ENCODE results near the gene RANBP1. TPM values are rescaled to one million over a fixed set of nuclear protein-coding genes. Genes with fewer than 3 reads are reported as not detected.

Gene RANBP1
- 100 to 1,000 TPM; 446 to 470 TPM for total RNA-seq

- POLR2A ChIA-PET = interaction anchor here (0.9 to 2.8 kb wide), 3 partner anchors 8 to 34 kb away, joined by 3 to 16 read pairs (median 3); no protein-coding TSS in a partner anchor
- CTCF ChIA-PET = interaction anchor here (2.2 to 3.2 kb wide), 2 partner anchors 10 to 14 kb away, joined by 7 to 13 read pairs; no protein-coding TSS in a partner anchor
Measured at GRCh38 chr22:20115691-20116375, at the start of gene RANBP1. Gene RANBP1, plus strand, starts transcription at chr22:20116104. Its CDS starts 81 bp downstream, at chr22:20116185.

- ChIA-PET POLR2A (interaction anchor here (0.7 kb wide), 1 partner anchor 34 kb away, joined by 4 read pairs; no protein-coding TSS in a partner anchor), CTCF (no interaction called here)
Measured at GRCh38 chr22:20066617-20067383, 49.1 kb upstream of the RANBP1 start.

- ChIA-PET CTCF (interaction anchor here (0.8 to 1.1 kb wide), 2 partner anchors 44 to 47 kb away, joined by 3 to 4 read pairs; no protein-coding TSS in a partner anchor), POLR2A (interaction anchor here (0.6 to 0.7 kb wide), 2 partner anchors 16 to 34 kb away, joined by 4 read pairs; no protein-coding TSS in a partner anchor)
Measured at GRCh38 chr22:20067384-20067682, 48.6 kb upstream of the RANBP1 start.

- CTCF ChIA-PET = interaction anchor here (0.7 kb wide), 1 partner anchor 216 kb away, joined by 4 read pairs; no protein-coding TSS in a partner anchor
- POLR2A ChIA-PET = no interaction called here
Measured at GRCh38 chr22:20068640-20069039, 47.3 kb upstream of the RANBP1 start.

GRCh38 chr22:20069331-20070042 lies 46.4 kb upstream of the RANBP1 start:
- CTCF ChIA-PET = no interaction called here
- POLR2A ChIA-PET = no interaction called here

GRCh38 chr22:20071524-20071972 lies 44.4 kb upstream of the RANBP1 start:
- POLR2A ChIA-PET = no interaction called here
- CTCF ChIA-PET = interaction anchor here (0.7 kb wide), 1 partner anchor 143 kb away, joined by 3 read pairs; no protein-coding TSS in a partner anchor

GRCh38 chr22:20076627-20077172 lies 39.2 kb upstream of the RANBP1 start:
- CTCF ChIA-PET = no interaction called here
- POLR2A ChIA-PET = no interaction called here

- ChIA-PET CTCF (interaction anchor here (1.6 kb wide), 1 partner anchor 31 kb away, joined by 4 read pairs; no protein-coding TSS in a partner anchor), POLR2A (interaction anchor here (0.8 kb wide), 1 partner anchor 58 kb away, joined by 3 read pairs; no protein-coding TSS in a partner anchor)
Measured at GRCh38 chr22:20079745-20080444, 36.0 kb upstream of the RANBP1 start, which contains the start of gene DGCR8. Gene DGCR8, plus strand, starts transcription at chr22:20080241. Its CDS starts 5,723 bp downstream, at chr22:20085964.

GRCh38 chr22:20080445-20080775 lies 35.5 kb upstream of the RANBP1 start:
- ChIA-PET POLR2A (no interaction called here), CTCF (no interaction called here)

- ChIA-PET POLR2A (interaction anchor here (1.2 kb wide), 1 partner anchor 35 kb away, joined by 3 read pairs; the partner anchor contains the start of gene RANBP1), CTCF (no interaction called here)
Measured at GRCh38 chr22:20080776-20081654, 34.9 kb upstream of the RANBP1 start.

- ChIA-PET POLR2A (interaction anchor here (0.6 to 1.6 kb wide), 3 partner anchors 16 to 34 kb away, joined by 3 to 7 read pairs (median 4); no protein-coding TSS in a partner anchor), CTCF (interaction anchor here (1.0 to 1.8 kb wide), 4 partner anchors 13 to 29 kb away, joined by 3 to 8 read pairs (median 3); no protein-coding TSS in a partner anchor)
Measured at GRCh38 chr22:20083157-20083890, 32.6 kb upstream of the RANBP1 start.

GRCh38 chr22:20083891-20084546 lies 31.9 kb upstream of the RANBP1 start:
- ChIA-PET POLR2A (interaction anchor here (1.6 kb wide), 1 partner anchor 28 kb away, joined by 7 read pairs; no protein-coding TSS in a partner anchor), CTCF (interaction anchor here (1.0 kb wide), 1 partner anchor 19 kb away, joined by 3 read pairs; no protein-coding TSS in a partner anchor)

- ChIA-PET POLR2A (no interaction called here), CTCF (interaction anchor here (0.7 to 1.5 kb wide), 4 partner anchors 10 to 50 kb away, joined by 3 read pairs; no protein-coding TSS in a partner anchor)
Measured at GRCh38 chr22:20084547-20085413, 31.1 kb upstream of the RANBP1 start.

GRCh38 chr22:20085651-20086050 lies 30.3 kb upstream of the RANBP1 start:
- CTCF ChIA-PET = interaction anchor here (1.0 to 1.5 kb wide), 5 partner anchors 9 to 26 kb away, joined by 3 to 4 read pairs (median 3); no protein-coding TSS in a partner anchor
- POLR2A ChIA-PET = no interaction called here

GRCh38 chr22:20086101-20086599 lies 29.8 kb upstream of the RANBP1 start:
- ChIA-PET CTCF (interaction anchor here (0.7 to 1.5 kb wide), 5 partner anchors 9 to 64 kb away, joined by 3 to 4 read pairs (median 3); no protein-coding TSS in a partner anchor), POLR2A (no interaction called here)

Measured in activated CD8-positive, alpha-beta memory T cell treated with anti-CD3 and anti-CD28 coated beads for 36 hours (primary cell).